NCI-H2107 treated with DMSO at 0.1 percent for 48 hours (cell line): ENCODE data around the gene RNASE8.

Source experiments
- DNase-seq: peaks from one replicate; lab custom pipeline; 2025; ENCODE audit not compliant: unreplicated experiment; lab: John Stamatoyannopoulos, UW

RNASE8 gene

DNA sequence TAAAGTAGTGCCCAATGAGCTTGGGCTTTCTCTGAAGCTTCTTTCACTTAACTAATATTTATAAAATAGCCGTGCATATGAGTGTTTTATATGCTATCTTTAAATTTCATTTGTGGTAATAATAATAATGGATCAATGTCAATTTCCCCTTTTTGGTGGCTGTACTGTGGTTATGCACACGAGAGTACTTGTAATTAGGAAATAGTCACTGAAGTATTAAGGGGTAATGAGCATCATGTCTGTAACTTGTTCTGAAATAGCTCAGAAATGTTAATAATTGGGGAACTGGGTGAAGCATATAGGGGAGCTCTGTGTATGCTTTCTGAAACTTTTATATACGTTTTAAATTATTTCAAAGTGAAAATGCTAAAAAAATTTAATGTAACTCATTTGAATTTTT is 7.0 kb upstream of the RNASE8 start:
- DNase-seq: no peak

DNA sequence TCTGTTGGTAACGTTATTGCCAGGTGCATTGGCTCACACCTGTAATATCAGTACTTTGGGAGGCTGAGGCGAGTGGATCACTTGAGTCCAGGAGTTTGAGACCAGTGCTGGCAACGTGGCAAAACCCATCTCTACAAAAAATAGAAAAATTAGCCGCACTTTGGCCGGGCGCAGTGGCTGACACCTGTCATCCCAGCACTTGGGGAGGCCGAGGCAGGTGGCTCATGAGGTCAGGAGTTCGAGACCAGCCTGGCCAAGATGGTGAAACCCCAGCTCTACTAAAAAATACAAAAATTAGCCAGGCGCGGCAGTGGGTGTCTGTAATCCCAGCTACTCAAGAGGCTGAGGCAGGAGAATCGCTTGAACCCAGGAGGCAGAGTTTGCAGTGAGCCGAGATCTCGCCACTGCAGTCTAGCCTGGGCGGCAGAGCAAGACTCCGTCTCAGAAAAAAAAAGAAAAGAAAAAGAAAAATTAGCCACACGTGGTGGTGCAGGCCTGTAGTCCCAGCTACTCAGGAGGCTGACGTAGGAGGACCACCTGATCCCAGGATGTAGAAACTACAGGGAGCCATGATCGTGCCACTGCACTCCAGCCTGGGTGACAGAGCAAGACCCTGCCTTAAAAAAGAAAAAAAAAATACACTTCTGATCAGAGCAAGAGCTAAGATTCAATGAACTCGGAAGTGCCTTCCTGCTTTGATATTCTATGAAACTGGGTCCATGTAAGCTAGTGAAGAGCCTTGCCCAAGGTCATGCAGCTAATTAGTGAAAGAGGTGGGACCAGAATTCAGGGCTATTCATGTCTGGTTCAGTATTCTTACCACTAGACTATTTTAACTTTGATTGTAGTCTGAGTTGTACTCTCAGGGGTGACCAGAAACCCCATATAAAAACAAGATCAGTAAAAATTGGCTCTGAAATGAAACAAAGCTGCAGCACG is 4.2 kb upstream of the RNASE8 start:
- DNase-seq: no peak

DNA sequence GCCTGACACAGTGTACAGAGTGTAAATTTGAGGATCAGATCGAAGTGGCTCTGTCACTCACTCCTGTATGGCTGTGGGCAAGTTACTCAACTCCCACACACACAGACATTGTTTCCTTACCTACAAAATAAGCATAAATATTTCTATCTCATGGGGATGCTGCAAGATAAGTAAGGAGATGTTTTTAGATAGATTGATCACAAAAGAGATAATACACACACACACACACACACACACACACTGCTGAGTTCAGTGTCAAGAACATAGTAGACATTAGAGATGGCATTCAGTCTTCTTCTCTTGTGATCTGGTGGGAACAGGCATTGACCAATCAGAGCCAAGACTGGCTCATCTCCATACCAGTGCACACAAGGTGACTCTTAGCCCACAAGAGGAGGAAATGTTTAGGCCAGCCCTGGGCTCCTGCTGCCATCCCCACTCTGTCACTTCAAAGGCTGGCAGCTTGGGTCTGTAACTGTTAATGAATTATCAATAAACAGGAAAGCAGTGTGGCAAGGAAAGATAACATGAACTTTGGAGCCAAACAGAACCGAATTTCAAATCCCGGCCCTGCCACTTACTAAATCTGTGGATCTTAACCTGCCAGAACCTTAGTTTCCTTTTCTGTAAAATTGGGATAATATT is 3.4 kb upstream of the RNASE8 start:
- DNase-seq: no peak

DNA sequence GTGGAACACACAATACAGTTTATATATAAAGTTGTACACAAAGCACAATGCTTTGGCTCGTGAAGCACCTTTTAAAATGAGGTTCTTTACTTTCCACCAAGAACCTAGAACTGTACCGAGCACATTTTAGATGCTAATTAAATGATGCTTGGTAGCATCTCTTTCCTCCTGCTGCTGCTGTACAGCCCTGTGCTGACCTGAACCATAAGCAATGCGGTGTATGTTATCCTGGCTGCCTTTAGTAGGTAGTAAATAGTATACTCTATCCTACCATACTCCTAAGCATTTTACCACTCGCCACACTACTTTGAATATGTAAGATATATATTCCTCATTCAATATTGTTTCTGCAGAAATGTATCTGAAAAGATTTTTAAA is 2.9 kb upstream of the RNASE8 start:
- DNase-seq: no peak

DNA sequence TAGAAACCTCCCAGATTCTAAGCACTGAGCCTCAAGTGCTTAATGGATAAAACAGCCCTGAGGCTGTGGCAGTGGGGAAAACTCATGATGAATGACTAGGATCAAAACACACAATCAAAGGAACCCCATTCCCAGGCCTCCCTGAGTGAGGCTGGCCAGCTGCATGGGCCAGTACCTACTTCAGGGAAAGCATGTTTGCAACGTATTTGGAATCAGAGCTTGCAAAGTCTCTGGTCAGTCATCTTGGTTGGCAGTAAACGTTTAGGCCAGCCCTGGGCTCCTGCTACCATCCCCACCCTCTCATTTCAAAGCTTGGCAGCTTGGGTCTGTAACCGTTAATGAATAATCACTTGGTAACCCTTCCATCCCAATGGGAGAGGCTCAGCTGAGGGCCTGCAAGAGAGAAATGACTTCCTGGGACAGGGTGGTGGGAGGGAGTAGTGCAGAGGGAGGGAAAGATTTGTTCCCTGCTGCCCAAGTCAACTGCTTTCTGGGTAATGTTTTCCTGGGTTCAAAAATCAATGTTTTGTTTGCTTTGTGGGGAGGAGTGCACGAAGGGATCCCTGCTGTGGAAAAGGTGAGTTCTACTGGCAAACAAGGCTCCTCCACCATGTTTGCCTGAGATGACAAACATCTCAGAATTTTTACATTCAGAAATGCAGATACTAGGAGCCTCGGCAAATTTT is 2.0 kb upstream of the RNASE8 start:
- DNase-seq: no peak

DNA sequence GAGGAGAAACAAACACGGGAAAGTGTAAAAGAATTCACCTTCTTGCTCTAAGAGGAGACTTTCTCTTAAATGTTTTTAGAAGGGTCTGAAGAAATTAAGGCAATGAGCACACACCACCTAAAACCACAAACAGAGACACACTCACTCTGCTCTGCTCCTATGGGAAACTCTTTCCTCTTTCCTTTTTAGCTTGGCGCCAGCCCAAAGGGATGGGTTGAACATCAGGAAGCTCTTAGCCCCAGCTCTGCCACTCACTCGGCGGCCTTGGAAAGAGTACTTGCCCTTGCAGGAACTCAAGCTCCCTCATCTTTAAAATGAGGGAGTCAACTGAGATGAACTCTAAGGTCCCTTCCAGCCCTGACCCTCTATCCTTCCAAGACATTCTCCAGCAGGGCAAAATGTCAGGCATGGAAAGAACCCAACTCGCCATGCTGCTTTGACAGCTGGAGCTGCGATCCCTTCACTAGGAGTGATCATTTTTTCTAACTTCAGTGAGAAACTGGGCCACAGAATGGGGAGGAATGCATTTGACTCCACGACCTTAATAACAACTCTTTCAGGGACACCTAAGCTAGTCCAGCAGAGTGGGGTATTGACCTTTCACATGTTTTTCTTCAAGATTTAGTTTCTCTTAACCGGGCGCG is 980 bp upstream of the RNASE8 start:
- DNase-seq: no peak

DNA sequence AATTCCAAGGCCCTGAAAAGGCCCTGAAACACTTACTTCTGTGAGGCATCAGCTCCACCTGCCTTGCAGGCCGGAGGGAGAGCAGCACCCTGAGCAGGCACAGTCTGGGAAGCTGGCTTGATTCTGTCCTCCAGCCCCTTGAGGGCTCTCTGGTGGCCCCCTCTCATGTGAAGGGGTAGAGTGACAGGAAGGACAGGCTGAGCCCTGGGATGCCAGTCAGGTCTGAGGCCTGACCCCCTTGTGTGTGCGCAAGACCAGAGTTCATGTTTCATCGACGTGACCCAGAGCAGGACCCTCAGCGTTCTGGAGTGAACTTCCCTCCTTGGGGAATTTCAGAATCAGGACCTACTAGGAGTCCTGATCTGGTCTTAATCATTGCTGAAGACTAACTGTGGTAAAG is 1.3 kb downstream of the RNASE8 start:
- no peak for DNase-seq

DNA sequence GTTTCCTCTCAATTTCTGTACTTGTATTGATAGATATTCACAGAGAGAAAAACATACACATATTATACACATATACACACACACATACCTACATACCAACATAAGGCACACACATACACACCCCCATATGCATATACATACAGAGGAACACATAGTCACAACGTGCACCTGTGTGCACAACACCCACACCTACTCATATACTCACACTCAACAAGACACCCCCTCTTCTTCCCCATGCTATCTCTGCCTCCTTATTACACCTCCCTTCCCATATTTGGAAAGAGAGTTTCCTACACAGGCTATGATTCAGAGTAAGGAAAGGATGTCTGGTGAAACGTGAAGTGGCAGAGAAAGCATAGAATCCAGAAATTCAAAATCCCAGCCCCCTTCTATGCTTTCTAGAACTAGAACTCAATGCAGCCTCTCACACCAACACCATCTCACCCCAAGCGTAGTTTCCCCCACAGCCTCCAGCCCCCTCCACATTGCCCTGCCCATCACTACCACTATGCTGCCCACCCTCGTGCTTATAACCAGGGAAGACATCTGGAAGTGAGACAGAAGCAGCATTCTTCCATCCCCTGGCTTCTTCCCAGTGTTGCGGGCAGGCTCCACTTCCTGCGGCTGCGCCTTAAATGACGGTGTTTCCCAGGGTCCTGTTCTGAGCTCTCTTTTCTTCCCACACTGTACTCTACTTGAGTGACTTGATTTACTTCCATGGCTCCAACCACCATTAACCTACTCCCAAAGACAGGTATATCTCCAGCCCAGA is 2.4 kb downstream of the RNASE8 start:
- DNase-seq: no peak

DNA sequence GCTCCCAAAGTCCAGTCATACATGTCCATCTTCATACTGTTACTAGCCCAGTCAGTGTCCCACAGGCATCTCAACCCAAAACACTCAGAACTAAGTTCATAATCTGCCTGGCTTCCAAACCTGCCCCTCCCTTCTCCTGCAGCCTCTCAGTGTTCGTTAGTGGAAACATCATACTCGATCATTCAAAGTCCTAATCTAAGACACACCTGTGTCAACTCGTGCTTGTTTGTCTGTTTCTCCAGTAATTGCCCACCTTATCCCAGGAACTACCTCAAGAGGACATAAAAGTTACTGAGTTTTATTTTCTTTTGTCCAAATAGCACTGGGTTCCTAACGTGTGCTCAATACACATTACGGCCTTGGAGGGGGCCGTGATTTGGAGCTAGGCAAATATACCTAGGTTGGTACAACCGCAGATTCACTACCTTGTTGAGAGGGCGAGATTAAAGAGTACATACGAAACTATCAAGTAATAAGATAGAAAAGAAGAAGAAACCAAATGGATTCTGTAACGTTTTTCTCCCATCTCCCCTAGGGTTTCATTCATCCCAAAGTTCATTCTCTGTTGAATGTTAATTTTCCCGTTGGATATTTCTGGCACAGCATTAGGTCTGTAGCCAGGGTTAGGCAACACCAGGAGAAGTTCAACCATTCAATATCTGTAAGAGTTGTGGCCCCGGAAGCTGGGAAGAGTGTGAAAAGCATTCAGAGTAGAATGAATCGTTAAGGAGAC is 3.2 kb downstream of the RNASE8 start:
- DNase-seq: no peak

DNA sequence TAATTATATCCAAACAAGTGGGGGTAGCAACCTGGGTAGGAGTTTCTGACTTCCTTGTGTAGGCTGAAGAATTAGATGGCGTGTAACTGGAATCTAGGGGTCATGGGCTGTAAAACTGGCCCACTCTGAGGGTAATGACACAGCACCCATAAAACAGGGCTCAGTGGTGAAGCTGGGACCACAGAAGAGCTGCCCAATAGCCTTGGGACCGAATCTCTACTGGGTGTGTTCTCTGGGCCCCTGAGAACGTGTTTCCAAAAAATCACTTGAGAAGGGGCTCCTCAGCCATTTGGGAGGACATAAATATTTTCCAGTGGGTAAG is 3.7 kb downstream of the RNASE8 start:
- DNase-seq: no peak

DNA sequence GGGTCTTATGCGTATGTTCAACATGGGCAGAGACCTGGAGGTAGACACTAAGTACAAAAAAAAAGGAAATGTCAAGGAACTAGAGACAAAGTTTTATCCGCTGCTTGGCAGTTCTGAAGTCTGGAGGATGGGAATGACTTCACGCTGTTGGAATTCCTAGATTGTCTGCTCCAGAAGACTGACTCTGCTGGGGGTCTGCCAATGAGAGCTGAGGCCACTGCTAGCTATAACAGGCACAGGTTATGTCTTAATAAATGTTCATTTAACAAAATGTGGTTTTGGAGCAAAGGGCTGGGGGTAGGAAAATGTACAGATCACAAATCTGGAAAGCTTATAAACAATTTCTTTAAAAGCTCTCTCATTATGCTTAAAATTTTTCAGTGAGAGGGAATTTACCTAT is 5.9 kb downstream of the RNASE8 start:
- no peak for DNase-seq

DNA sequence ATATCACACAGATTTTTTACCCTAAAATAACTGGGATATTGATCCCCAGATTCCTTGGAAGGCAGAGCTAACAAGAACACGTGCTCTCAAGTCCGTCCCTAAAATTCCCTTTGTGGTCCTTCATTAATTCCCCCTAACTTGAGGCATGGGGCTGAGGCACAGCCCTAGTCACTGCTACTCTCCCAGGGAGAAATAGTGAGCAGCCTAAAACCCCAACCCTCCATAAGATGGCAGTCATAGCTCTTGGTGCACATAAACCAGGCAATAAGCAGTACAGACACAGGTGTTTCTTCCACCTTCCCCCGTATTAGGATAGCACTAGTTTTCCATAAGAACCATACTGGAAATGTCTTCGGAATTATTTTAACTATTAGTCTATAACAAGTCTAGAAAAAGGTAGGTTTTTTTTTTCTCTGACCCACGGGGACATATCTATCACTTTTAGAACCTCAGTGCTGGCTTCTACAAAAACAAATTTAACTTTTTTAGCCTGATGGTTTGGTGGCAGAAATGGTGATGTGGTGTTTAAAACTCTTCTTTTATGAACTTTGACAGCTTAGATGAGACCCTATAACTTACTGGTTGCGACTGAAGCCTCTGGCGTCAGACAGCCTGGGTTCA is 9.4 kb downstream of the RNASE8 start:
- DNase-seq: peak; percentile 81

DNA sequence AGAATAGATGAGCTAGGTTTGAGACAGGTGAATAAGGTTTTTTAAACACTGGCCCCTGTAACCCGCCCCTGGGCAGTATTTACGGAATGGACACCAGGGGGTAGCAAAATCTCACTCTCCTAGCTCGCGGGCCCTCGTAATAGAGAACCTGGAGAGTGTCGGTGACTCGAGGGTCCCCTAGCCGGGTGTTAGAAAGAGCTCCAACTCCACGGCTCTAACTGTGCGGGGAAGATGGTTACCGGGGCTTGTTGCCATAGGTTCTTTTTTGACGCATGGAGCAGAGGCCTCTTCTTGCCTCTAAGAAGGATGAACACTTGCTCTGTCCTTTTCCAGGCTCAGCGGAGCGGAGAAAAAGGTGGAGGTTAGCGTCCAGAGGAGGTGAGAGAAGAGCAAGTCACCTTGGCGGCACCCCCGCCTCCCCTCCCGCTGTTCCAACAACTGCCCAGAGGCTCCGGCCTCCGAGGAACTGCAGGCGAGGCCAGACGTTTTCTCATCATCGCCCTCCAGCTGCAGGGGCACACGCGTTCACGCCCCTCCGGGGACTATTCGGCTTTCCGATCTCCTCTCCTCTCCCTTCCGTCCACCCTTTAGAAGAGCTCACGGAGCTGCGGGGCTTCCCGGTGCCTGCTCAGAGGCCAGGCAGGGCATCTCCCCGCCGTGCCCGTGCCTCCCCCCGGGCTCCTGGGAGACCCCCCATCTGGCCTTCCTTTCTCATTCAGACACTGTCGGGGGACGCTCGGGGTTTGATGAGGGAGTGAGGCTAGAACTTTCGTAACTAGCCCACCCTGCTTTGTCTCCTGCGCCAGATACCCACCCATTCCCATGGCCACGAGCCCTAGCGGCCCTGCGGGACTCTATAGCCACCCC is 11.1 kb downstream of the RNASE8 start:
- peak; percentile 89 for DNase-seq

DNA sequence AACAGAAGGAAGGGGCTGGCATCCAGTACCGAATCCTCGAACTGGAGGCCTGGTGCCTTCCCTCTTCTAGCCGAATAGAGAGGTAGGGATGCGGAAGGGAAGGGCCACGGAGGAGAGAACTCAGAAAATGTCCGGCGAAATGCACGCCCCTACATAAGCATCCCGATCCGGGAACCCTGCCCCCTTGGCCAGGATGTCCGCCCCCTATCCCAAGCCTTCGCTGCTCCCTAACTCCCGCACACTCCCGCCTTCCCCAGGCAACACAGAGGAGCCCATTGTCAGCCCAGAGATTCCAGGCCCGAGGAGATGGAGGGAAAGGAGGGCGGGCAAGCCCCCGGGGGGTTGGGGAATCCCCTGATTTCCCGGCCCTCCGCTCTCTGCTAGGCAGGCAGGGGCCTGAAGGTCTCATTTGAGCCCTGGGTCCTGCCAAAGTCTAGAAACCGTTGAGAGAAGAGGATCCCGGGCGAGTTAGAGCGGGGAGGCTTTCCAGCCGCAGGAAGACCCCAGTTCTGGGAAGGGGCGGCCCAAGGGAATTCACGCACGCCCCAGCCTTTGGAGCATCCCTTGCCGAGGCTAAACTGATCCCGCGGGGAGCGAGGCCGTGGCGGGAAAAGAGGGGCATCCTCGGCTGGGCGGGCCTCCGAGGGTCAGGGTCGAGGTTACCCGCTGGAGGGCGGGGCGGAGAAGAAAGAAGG is 11.9 kb downstream of the RNASE8 start:
- DNase-seq: no peak

DNA sequence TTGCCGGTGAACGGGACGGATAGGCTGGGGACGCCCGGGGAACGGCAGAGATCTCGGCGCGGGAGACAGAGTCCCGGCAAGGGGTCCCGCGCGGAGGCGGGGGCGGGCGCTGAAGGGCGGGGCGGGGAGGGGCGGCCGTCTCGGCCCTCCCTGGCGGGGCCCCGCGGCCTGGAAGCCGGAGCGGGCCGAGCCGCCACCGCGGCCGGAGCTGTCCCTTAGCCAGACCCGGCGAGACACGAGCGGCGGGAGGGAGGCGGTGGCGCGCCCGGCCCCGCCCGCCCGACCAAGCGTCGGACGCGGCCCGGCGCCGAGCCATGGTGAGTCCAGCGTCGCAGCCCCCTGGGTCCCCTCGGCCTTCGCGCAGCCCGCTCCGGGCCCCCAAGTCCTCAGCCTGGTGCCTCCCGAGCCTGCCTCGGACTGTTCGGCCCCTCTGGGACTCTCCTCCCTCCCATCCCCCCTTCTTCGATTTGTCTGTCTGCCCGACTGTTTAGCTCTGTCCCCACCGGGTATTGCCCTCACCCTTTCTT is 12.5 kb downstream of the RNASE8 start, which contains the start of gene ARHGEF40:
Gene ARHGEF40 (plus strand): TSS at position 222 of the 527 bp plus-strand sequence. CDS start 93 bp downstream, at position 315.
- no peak for DNase-seq

DNA sequence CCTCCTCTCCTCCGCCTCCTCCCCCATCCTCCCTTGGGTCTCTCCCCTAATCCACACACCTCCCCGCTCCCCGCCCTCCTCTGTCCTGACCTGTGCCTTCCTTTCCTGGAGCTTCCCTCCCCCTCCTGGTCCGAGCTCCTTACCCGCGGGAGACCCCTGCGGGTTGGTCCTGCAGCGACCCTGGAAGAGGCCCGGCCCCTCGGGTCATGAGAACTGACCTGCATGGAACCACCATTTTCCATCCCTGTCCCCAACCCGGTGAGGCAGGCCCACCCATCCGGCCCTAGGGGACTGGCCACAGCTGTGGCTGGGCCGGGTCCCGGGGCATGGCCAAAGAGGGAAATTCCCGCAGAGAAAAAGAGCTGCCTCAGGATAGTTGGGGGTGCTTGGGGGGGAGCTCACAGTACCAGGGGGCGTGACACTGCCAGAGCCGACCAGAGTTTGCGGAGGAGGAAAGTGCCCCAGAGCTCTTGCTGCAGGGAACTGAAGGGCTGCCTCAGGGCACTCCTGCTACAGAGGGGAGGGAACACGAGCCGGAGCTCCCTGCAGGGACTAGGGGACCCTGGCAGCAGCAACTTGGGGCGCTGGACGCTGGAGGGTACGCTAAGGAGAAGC is 13.1 kb downstream of the RNASE8 start:
- DNase-seq: peak; percentile 29
